GM21390 (cell line): ENCODE measurements around the gene LGALS16.
"Not testable (repeated sequence)": the region's sequence is repeated elsewhere in the genome, so short reads cannot be mapped to it uniquely, and the experiment has no call there.

Source experiments
- ATAC-seq: cut with Tn5 transposase; IDR thresholded peaks from one replicate; pipeline ENCODE4 v1.9.1; 2021; ENCODE audit not compliant: unreplicated experiment

The LGALS16 gene

GRCh38 chr19:39655613-39656012, at the start of gene LGALS16:
Gene LGALS16 (plus strand): TSS chr19:39655913. CDS start chr19:39655962, 49 bp downstream.
- ATAC-seq: no peak

GRCh38 chr19:39607021-39607420, 48.7 kb upstream of the LGALS16 start:
- no peak for ATAC-seq

GRCh38 chr19:39607561-39607960, 48.2 kb upstream of the LGALS16 start:
- no peak for ATAC-seq

GRCh38 chr19:39613597-39613996, 42.1 kb upstream of the LGALS16 start:
- no peak for ATAC-seq

- no peak for ATAC-seq
Measured at GRCh38 chr19:39617745-39618144, 38.0 kb upstream of the LGALS16 start.

GRCh38 chr19:39623946-39624345, 31.8 kb upstream of the LGALS16 start:
- no peak for ATAC-seq

- not testable (repeated sequence) for ATAC-seq
Measured at GRCh38 chr19:39627631-39628030, 28.1 kb upstream of the LGALS16 start.

- ATAC-seq: no peak
Measured at GRCh38 chr19:39631178-39631577, 24.5 kb upstream of the LGALS16 start.

GRCh38 chr19:39631626-39632025, 24.1 kb upstream of the LGALS16 start:
- no peak for ATAC-seq

- ATAC-seq: no peak
Measured at GRCh38 chr19:39637891-39638290, 17.8 kb upstream of the LGALS16 start.

- no peak for ATAC-seq
Measured at GRCh38 chr19:39641773-39642172, 13.9 kb upstream of the LGALS16 start.

GRCh38 chr19:39643591-39643990, 12.1 kb upstream of the LGALS16 start:
- ATAC-seq: no peak

- no peak for ATAC-seq
Measured at GRCh38 chr19:39645800-39646411, 9.8 kb upstream of the LGALS16 start.

GRCh38 chr19:39647918-39648317, 7.8 kb upstream of the LGALS16 start:
- no peak for ATAC-seq

- ATAC-seq: no peak
Measured at GRCh38 chr19:39659791-39660190, 4.1 kb downstream of the LGALS16 start.

- ATAC-seq: no peak
Measured at GRCh38 chr19:39660661-39661060, 4.9 kb downstream of the LGALS16 start.

GRCh38 chr19:39661565-39661964, 5.9 kb downstream of the LGALS16 start:
- ATAC-seq: no peak

GRCh38 chr19:39669860-39670259, 14.1 kb downstream of the LGALS16 start:
- ATAC-seq: not testable (repeated sequence)

- no peak for ATAC-seq
Measured at GRCh38 chr19:39670998-39671397, 15.3 kb downstream of the LGALS16 start.

- ATAC-seq: no peak
Measured at GRCh38 chr19:39671739-39672363, 16.1 kb downstream of the LGALS16 start.

GRCh38 chr19:39672473-39672872, 16.8 kb downstream of the LGALS16 start:
- ATAC-seq: no peak

- ATAC-seq: not testable (repeated sequence)
Measured at GRCh38 chr19:39673862-39674261, 18.1 kb downstream of the LGALS16 start.

- ATAC-seq: no peak
Measured at GRCh38 chr19:39676004-39676403, 20.3 kb downstream of the LGALS16 start.
